K562 (cell line): Measurements from ENCODE around the gene SPEM1. TPM values are rescaled to one million over a fixed set of nuclear protein-coding genes. Genes with fewer than 3 reads are reported as not detected.

Experiments
- ATAC-seq: fragments of 200-7000 bp; cut with Tn5 transposase; 3 replicates; pipeline ENCODE4 v1.9.1; 2020; ENCODE audit warnings: moderate library complexity
- BruUV-seq: library from RNA; stranded (reverse); fragments of 400-500 nt; replicated peaks from 2 replicates; lab custom pipeline; 2021; lab: Mats Ljungman, UMichigan
- CTCF ChIA-PET: fragments of 300-600 bp; formaldehyde crosslinking; extraction: SDS; loops from one replicate; lab custom pipeline; 2021; ENCODE audit warnings: low intra/inter-chr PET ratio; lab: Yijun Ruan, JAX
- POLR2A ChIA-PET: fragments of 300-600, 350-650 bp; sonication (Branson Sonifier 250); formaldehyde crosslinking; extraction: SDS; loops from one replicate; lab custom pipeline; 2021; ENCODE audit warnings: antibody characterized with exemption, inconsistent platforms; lab: Yijun Ruan, JAX
- DNase-seq, 4 experiments: peaks; one replicate each; pipeline versions ENCODE4 v3.0.0 to v3.0.0-alpha.2; 2011 to 2018; ENCODE audit warnings: low spot score in 3 of 4, mixed read lengths in 3 of 4; ENCODE audit errors: extremely low read depth in 1 of 4
- FAIRE-seq: peaks from 2 replicates; lab custom pipeline; 2011; peaks lifted over from hg19 to GRCh38; lab: Jason Lieb, UNC
- H2AFZ ChIP-seq: 2 replicates; pipeline ENCODE4 v1.6.0; 2011; ENCODE audit warnings: low read depth, low read length, control low read depth, inconsistent platforms
- H3K27ac ChIP-seq: fragments of 200-600 bp; 3 replicates; pipeline ENCODE4 v1.8.0; 2011; ENCODE audit warnings: low read depth, mild to moderate bottlenecking, control low read depth, inconsistent platforms, low read length, moderate library complexity, mixed read lengths; ENCODE audit errors: extremely low read depth
- H3K27me3 ChIP-seq, 2 experiments: fragments of 300-600 bp in 1 of 2; 2 replicates in 1 of 2; 3 replicates in 1 of 2; pipeline versions ENCODE4 v1.6.0 to v1.8.0; 2011; ENCODE audit warnings: inconsistent platforms in 2 of 2, low read length in 2 of 2, mild to moderate bottlenecking in 1 of 2, mixed read lengths in 1 of 2, moderate library complexity in 1 of 2; ENCODE audit not compliant: control insufficient read depth in 2 of 2, insufficient read depth in 2 of 2
- H3K36me3 ChIP-seq: fragments of 300-600 bp; 3 replicates; pipeline ENCODE4 v1.8.0; 2011; ENCODE audit warnings: mild to moderate bottlenecking, low read length, inconsistent platforms; ENCODE audit not compliant: control insufficient read depth, insufficient read depth
- H3K4me1 ChIP-seq, 2 experiments: fragments of 200-600 bp in 1 of 2; replicated peaks in 1 of 2; 2 replicates in 1 of 2; 3 replicates in 1 of 2; pipeline versions ENCODE4 v1.5.1 to v1.8.0; 2011; ENCODE audit warnings: inconsistent platforms in 2 of 2, low read length in 2 of 2, mild to moderate bottlenecking in 1 of 2, mixed read lengths in 1 of 2, moderate library complexity in 1 of 2; ENCODE audit not compliant: control insufficient read depth in 2 of 2, insufficient read depth in 2 of 2
- H3K4me2 ChIP-seq: 2 replicates; pipeline ENCODE4 v1.6.1; 2011; ENCODE audit warnings: low read length, control low read depth, inconsistent platforms, mixed read lengths; ENCODE audit not compliant: insufficient read depth
- H3K4me3 ChIP-seq: fragments of 200-600 bp; sonication (generic), shearing (Covaris generic); 2 replicates; pipeline ENCODE4 v1.5.1; 2016; ENCODE audit warnings: control low read depth, inconsistent platforms
- H3K79me2 ChIP-seq: fragments of 200-600 bp; 3 replicates; pipeline ENCODE4 v1.8.0; 2011; ENCODE audit warnings: low read length, inconsistent platforms; ENCODE audit not compliant: control insufficient read depth, insufficient read depth
- H3K9ac ChIP-seq, 2 experiments: 2 replicates each; pipeline versions ENCODE4 v1.6.0 to v1.6.1; 2011; ENCODE audit warnings: low read depth in 2 of 2, low read length in 2 of 2, control low read depth in 1 of 2, inconsistent platforms in 1 of 2, mild to moderate bottlenecking in 1 of 2, mixed read lengths in 1 of 2; ENCODE audit not compliant: insufficient read depth in 1 of 2
- H3K9me1 ChIP-seq: one replicate; pipeline ENCODE4 v1.6.0; 2011; ENCODE audit warnings: inconsistent platforms, mild to moderate bottlenecking, low read length, moderate library complexity; ENCODE audit not compliant: control insufficient read depth, insufficient read depth
- H3K9me3 ChIP-seq: replicated peaks from 2 replicates; pipeline ENCODE4 v1.5.1; 2011; ENCODE audit warnings: low read depth, low read length, inconsistent platforms; ENCODE audit not compliant: control insufficient read depth, insufficient read depth
- H4K20me1 ChIP-seq: replicated peaks from 2 replicates; pipeline ENCODE4 v1.6.1; 2011; ENCODE audit warnings: low read length, inconsistent platforms, mixed read lengths; ENCODE audit not compliant: control insufficient read depth, insufficient read depth
- MLX ChIP-seq, 2 experiments: fragments of 450-650 bp in 1 of 2; sonication (generic) in 1 of 2; formaldehyde crosslinking; conservative IDR thresholded peaks; 2 replicates each; pipeline versions ENCODE4 v1.4.0 to v1.8.1; 2020 to 2022; ENCODE audit warnings: mild to moderate bottlenecking in 1 of 2, missing genetic modification reagents in 1 of 2
- ZBTB12 ChIP-seq: fragments of 250-450 bp; sonication (Bioruptor Pico); IDR thresholded peaks from 2 replicates; pipeline ENCODE4 v1.4.0; 2020
- ZNF165 ChIP-seq: fragments of 250-450 bp; sonication (Bioruptor Pico); IDR thresholded peaks from 2 replicates; pipeline ENCODE4 v1.4.0; 2020; ENCODE audit warnings: borderline replicate concordance
- WGBS: fragments of 100-300 bp; shearing (Covaris generic); methylation state at CpG from one replicate; pipeline ENCODE4 v1.1.6; 2016; ENCODE audit warnings: low coverage, mixed read lengths; ENCODE audit not compliant: insufficient coverage; ENCODE audit errors: missing lambda C conversion rate; 5-methylcytosine and 5-hydroxymethylcytosine counted together
- in situ Hi-C: fragments of 300-500 bp; cut with MboI; formaldehyde crosslinking; loops from 4 replicates; pipeline ENCODE4 v1.15.0; 2018; ENCODE audit warnings: inconsistent platforms, mixed read lengths
- intact Hi-C: fragments of 100-400 bp; cut with micrococcal nuclease; formaldehyde crosslinking; loops from 2 replicates; pipeline ENCODE4 v1.14.2; 2022
- polyA plus RNA-seq, 8 experiments: library from polyadenylated mRNA; depleted of rRNA in 4 of 8; stranded (reverse) in 5 of 8; unstranded in 3 of 8; fragments of >200 nt; fragmentation: Nextera tagmentation in 2 of 8; fragmentation: Illumina TruSeq in 1 of 8; extraction: Ambion mirVana in 2 of 8; extraction: Trizol in 1 of 8; gene quantifications; 2 replicates each; pipeline versions ENCODE4 v1.2.1 to v1.2.3, GENCODE V29; 2011 to 2014; ENCODE audit warnings: inconsistent platforms in 1 of 8, missing spikeins in 1 of 8
- total RNA-seq, 7 experiments: library from RNA; depleted of rRNA in 6 of 7; stranded (reverse); fragments of >200 nt in 6 of 7; fragmentation: Illumina TruSeq in 2 of 7; extraction: Trizol in 2 of 7; gene quantifications; 2 replicates each; pipeline versions ENCODE4 v1.2.1 to v1.2.3, GENCODE V29; 2011 to 2021; ENCODE audit warnings: low replicate concordance in 1 of 7
- TF ChIP-seq, protein P1 (sequence below): fragments of 250-450 bp; sonication (Bioruptor Pico); IDR thresholded peaks from 2 replicates; pipeline ENCODE4 v1.4.0; 2020; ENCODE audit warnings: borderline replicate concordance
- TF ChIP-seq, protein P2 (sequence below): fragments of 450-650 bp; formaldehyde crosslinking; IDR thresholded peaks from 2 replicates; pipeline ENCODE4 v1.4.0; 2022; ENCODE audit warnings: missing genetic modification characterization
- TF ChIP-seq, protein P3 (sequence below), 2 experiments: fragments of 450-650 bp in 1 of 2; sonication (generic) in 1 of 2; formaldehyde crosslinking in 1 of 2; IDR thresholded peaks in 1 of 2; conservative IDR thresholded peaks in 1 of 2; 2 replicates each; pipeline versions ENCODE4 v1.6.1 to v1.8.1; 2016 to 2023; ENCODE audit warnings: mild to moderate bottlenecking in 2 of 2, moderate library complexity in 2 of 2, inconsistent platforms in 1 of 2, missing genetic modification reagents in 1 of 2
- TF ChIP-seq, protein P4 (sequence below): fragments of 150-350 bp; IDR thresholded peaks from 2 replicates; pipeline ENCODE4 v1.6.1; 2014; ENCODE audit warnings: low read depth, mild to moderate bottlenecking, low read length, borderline replicate concordance

SPEM1 gene
- total and polyA plus RNA-seq, 9 of the 15 experiments (the other 6 are each of a cell fraction or from before 2014, with no cell fraction given), result not detected

DNA sequence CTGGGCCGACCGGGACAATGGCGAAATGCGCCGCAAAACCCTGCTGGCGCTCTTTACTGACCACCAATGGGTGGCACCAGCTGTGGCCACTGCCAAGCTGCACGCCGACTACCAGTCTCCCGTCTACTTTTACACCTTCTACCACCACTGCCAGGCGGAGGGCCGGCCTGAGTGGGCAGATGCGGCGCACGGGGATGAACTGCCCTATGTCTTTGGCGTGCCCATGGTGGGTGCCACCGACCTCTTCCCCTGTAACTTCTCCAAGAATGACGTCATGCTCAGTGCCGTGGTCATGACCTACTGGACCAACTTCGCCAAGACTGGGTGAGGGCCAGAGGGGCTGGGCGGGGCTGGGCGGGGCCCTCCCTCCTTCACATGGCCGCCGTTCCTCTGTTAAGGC, 4.3 kb upstream of the SPEM1 start:
- Histone ChIP-seq H3K4me2 (no peak overlapping the region), H3K79me2 (no peaks in the 10 kb centered on the region), H3K9me1 (no peaks in the 10 kb centered on the region), H2AFZ (no peak overlapping the region), H4K20me1 (no peaks in the 10 kb centered on the region), H3K4me1 (peaks cover 0 to 18% of the 10 kb centered on the region in 2 experiments; a peak in 2 of 5 replicates), H3K4me3 (no peak overlapping the region), H3K9me3 (no peaks in the 10 kb centered on the region), H3K36me3 (no peaks in the 10 kb centered on the region), H3K9ac (no peak overlapping the region), H3K27me3 (no peaks in the 10 kb centered on the region), H3K27ac (no peak overlapping the region)
- intact Hi-C loops, result no loop called here
- WGBS, result 85% methylated on average over 15 of the region's 23 CpGs
- FAIRE-seq, result no peak
- no peak for ATAC-seq
- in situ Hi-C loops, result no loop called here
- CTCF ChIA-PET, result no interaction called here
- no peak for DNase-seq
- POLR2A ChIA-PET, result no interaction called here
- BruUV-seq, result no TSS peak
- TF ChIP-seq, protein P1, sequence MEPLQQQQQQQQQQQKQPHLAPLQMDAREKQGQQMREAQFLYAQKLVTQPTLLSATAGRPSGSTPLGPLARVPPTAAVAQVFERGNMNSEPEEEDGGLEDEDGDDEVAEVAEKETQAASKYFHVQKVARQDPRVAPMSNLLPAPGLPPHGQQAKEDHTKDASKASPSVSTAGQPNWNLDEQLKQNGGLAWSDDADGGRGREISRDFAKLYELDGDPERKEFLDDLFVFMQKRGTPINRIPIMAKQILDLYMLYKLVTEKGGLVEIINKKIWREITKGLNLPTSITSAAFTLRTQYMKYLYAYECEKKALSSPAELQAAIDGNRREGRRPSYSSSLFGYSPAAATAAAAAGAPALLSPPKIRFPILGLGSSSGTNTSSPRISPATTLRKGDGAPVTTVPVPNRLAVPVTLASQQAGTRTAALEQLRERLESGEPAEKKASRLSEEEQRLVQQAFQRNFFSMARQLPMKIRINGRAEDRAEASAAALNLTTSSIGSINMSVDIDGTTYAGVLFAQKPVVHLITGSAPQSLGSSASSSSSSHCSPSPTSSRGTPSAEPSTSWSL (CRISPR knock-in tag), result no peak
- TF ChIP-seq MLX (CRISPR knock-in tag; conservative IDR thresholded peaks at IDR 0.05), result no peak
- TF ChIP-seq ZBTB12 (CRISPR knock-in tag), result no peak
- TF ChIP-seq, protein P2, sequence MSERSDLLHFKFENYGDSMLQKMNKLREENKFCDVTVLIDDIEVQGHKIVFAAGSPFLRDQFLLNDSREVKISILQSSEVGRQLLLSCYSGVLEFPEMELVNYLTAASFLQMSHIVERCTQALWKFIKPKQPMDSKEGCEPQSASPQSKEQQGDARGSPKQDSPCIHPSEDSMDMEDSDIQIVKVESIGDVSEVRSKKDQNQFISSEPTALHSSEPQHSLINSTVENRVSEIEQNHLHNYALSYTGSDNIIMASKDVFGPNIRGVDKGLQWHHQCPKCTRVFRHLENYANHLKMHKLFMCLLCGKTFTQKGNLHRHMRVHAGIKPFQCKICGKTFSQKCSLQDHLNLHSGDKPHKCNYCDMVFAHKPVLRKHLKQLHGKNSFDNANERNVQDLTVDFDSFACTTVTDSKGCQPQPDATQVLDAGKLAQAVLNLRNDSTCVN (CRISPR knock-in tag), result no peak
- TF ChIP-seq ZNF165, result no peak
- TF ChIP-seq, protein P3, sequence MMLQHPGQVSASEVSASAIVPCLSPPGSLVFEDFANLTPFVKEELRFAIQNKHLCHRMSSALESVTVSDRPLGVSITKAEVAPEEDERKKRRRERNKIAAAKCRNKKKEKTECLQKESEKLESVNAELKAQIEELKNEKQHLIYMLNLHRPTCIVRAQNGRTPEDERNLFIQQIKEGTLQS (IDR thresholded peaks at IDR 0.05), result peak; percentile 59
- TF ChIP-seq, protein P3 (CRISPR knock-in tag; conservative IDR thresholded peaks at IDR 0.05), result no peak
- TF ChIP-seq, protein P4, sequence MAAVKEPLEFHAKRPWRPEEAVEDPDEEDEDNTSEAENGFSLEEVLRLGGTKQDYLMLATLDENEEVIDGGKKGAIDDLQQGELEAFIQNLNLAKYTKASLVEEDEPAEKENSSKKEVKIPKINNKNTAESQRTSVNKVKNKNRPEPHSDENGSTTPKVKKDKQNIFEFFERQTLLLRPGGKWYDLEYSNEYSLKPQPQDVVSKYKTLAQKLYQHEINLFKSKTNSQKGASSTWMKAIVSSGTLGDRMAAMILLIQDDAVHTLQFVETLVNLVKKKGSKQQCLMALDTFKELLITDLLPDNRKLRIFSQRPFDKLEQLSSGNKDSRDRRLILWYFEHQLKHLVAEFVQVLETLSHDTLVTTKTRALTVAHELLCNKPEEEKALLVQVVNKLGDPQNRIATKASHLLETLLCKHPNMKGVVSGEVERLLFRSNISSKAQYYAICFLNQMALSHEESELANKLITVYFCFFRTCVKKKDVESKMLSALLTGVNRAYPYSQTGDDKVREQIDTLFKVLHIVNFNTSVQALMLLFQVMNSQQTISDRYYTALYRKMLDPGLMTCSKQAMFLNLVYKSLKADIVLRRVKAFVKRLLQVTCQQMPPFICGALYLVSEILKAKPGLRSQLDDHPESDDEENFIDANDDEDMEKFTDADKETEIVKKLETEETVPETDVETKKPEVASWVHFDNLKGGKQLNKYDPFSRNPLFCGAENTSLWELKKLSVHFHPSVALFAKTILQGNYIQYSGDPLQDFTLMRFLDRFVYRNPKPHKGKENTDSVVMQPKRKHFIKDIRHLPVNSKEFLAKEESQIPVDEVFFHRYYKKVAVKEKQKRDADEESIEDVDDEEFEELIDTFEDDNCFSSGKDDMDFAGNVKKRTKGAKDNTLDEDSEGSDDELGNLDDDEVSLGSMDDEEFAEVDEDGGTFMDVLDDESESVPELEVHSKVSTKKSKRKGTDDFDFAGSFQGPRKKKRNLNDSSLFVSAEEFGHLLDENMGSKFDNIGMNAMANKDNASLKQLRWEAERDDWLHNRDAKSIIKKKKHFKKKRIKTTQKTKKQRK, result no peak
